ENCODE data around the gene LILRA1. TPM values are rescaled to one million over a fixed set of nuclear protein-coding genes. Genes with fewer than 3 reads are reported as not detected.
"Not testable (repeated sequence)": the region's sequence is repeated elsewhere in the genome, so short reads cannot be mapped to it uniquely, and the experiment has no call there.

Gene LILRA1
- total RNA-seq, 1 donor from 2014 or later: not detected

- no peaks in the 10 kb centered on the region for H3K36me3 Mint-ChIP-seq (ENCODE audit: low read depth)
- no peak overlapping the region for H3K27ac Mint-ChIP-seq (ENCODE audit: unreplicated experiment)
- no peaks in the 10 kb centered on the region for H3K27me3 Mint-ChIP-seq (ENCODE audit: low read depth)
- H3K4me3 Mint-ChIP-seq: no peak overlapping the region
- TF ChIP-seq, protein P1, sequence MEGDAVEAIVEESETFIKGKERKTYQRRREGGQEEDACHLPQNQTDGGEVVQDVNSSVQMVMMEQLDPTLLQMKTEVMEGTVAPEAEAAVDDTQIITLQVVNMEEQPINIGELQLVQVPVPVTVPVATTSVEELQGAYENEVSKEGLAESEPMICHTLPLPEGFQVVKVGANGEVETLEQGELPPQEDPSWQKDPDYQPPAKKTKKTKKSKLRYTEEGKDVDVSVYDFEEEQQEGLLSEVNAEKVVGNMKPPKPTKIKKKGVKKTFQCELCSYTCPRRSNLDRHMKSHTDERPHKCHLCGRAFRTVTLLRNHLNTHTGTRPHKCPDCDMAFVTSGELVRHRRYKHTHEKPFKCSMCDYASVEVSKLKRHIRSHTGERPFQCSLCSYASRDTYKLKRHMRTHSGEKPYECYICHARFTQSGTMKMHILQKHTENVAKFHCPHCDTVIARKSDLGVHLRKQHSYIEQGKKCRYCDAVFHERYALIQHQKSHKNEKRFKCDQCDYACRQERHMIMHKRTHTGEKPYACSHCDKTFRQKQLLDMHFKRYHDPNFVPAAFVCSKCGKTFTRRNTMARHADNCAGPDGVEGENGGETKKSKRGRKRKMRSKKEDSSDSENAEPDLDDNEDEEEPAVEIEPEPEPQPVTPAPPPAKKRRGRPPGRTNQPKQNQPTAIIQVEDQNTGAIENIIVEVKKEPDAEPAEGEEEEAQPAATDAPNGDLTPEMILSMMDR (conservative IDR thresholded peaks at IDR 0.05): no peak
- no peak for DNase-seq (ENCODE audit: low read depth, low spot score)
- no peaks in the 10 kb centered on the region for H3K4me1 Mint-ChIP-seq
- H3K9me3 Mint-ChIP-seq: peaks cover 5% of the 10 kb centered on the region
These were observed 18.8 kb upstream of the LILRA1 start for GRCh38 chr19:54574527-54575056.

- not testable (repeated sequence) for H3K27ac Mint-ChIP-seq (ENCODE audit: unreplicated experiment); H3K27me3 Mint-ChIP-seq (ENCODE audit: low read depth); H3K4me1 Mint-ChIP-seq; DNase-seq (ENCODE audit: low read depth, low spot score); H3K36me3 Mint-ChIP-seq (ENCODE audit: low read depth); H3K9me3 Mint-ChIP-seq; H3K4me3 Mint-ChIP-seq
These were observed 18.2 kb upstream of the LILRA1 start for GRCh38 chr19:54575205-54575604.

- TF ChIP-seq, protein P1 (conservative IDR thresholded peaks at IDR 0.05): no peak
- no peaks in the 10 kb centered on the region for H3K4me1 Mint-ChIP-seq
- H3K4me3 Mint-ChIP-seq: no peak overlapping the region
- DNase-seq (ENCODE audit: low read depth, low spot score): no peak
- no peaks in the 10 kb centered on the region for H3K27me3 Mint-ChIP-seq (ENCODE audit: low read depth)
- H3K9me3 Mint-ChIP-seq: peaks cover 5% of the 10 kb centered on the region
- H3K27ac Mint-ChIP-seq (ENCODE audit: unreplicated experiment): no peak overlapping the region
- H3K36me3 Mint-ChIP-seq (ENCODE audit: low read depth): no peaks in the 10 kb centered on the region
These were observed 16.9 kb upstream of the LILRA1 start for GRCh38 chr19:54576411-54576976.

DNA sequence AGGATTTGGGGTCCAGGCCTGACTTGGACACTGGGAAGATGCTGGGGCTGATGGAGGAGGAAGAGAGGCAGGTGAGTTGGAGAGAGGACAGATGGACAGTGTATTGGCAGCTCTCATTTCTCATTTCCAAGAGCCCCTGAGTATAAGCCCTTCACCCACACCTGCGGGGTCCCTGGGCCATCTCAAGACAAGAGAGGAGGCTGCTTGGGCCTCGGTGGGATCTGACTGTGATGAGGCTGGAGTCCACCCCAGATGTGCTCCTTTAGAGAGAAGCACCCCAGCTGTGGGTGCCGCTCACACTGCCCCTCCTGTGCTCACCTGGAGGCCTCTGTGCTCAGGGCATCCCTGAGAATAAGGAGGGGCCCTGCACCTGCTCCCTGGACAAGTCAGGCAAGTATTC, 16.1 kb upstream of the LILRA1 start:
- H3K27me3 Mint-ChIP-seq (ENCODE audit: low read depth): no peaks in the 10 kb centered on the region
- H3K4me3 Mint-ChIP-seq: no peak overlapping the region
- H3K27ac Mint-ChIP-seq (ENCODE audit: unreplicated experiment): no peak overlapping the region
- no peaks in the 10 kb centered on the region for H3K36me3 Mint-ChIP-seq (ENCODE audit: low read depth)
- H3K4me1 Mint-ChIP-seq: no peaks in the 10 kb centered on the region
- H3K9me3 Mint-ChIP-seq: peaks cover 5% of the 10 kb centered on the region
- no peak for DNase-seq (ENCODE audit: low read depth, low spot score)
- TF ChIP-seq, protein P1 (conservative IDR thresholded peaks at IDR 0.05): no peak

DNA sequence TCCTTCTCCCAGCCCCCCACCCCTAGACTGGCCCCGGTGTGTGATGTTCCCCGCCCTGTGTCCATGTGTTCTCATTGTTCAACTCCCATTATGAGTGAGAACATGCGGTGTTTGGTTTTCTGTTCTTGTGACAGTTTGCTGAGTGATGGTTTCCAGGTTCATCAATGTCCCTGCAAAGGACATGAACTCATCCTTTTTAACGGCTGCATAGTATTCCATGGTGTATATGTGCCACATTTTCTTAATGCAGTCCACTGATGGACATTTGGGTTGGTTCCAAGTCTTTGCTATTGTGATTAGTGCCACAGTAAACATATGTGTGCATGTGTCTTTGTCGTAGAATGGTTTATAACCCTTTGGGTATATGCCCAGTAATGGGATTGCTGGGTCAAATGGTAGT, 15.2 kb upstream of the LILRA1 start:
- peaks cover 10% of the 10 kb centered on the region for H3K9me3 Mint-ChIP-seq
- DNase-seq (ENCODE audit: low read depth, low spot score); H3K27ac Mint-ChIP-seq (ENCODE audit: unreplicated experiment); H3K4me3 Mint-ChIP-seq; H3K27me3 Mint-ChIP-seq (ENCODE audit: low read depth); H3K36me3 Mint-ChIP-seq (ENCODE audit: low read depth); H3K4me1 Mint-ChIP-seq: not testable (repeated sequence)

DNA sequence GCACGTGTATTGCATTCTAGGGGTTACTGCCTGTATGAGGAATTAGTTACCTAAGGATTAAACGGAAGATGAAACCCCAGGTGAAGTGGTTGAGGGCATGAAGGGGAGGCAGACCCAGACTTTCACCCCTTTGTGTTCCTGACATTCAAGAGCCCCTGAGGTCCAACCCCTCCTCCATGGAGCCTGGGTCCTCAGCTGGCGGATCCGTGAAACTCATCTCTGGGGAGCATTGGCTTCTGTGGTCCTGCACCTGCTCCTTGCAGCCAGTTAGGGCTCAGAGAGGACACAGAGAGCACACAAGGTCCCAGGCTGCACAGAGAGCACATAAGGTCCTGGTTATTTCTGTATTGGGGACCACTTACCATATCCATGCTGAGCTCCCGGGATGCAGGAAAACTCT, 7.0 kb upstream of the LILRA1 start:
- peaks cover 23% of the 10 kb centered on the region for H3K9me3 Mint-ChIP-seq
- H3K27me3 Mint-ChIP-seq (ENCODE audit: low read depth): no peaks in the 10 kb centered on the region
- H3K36me3 Mint-ChIP-seq (ENCODE audit: low read depth): peaks cover 7% of the 10 kb centered on the region
- no peak overlapping the region for H3K4me3 Mint-ChIP-seq
- TF ChIP-seq, protein P1 (conservative IDR thresholded peaks at IDR 0.05): no peak
- DNase-seq (ENCODE audit: low read depth, low spot score): no peak
- no peaks in the 10 kb centered on the region for H3K4me1 Mint-ChIP-seq
- H3K27ac Mint-ChIP-seq (ENCODE audit: unreplicated experiment): no peak overlapping the region

All from neural crest cell (in vitro differentiated cells).